Esophagus squamous epithelium (tissue), 4 donors: Measurements from ENCODE around the gene GMDS.

ENCODE experiments used
- POLR2A ChIP-seq, 4 donors: fragments of 450-650 bp; IDR thresholded peaks; one replicate each; pipeline ENCODE4 v1.6.1; 2017; ENCODE audit warnings: antibody characterized with exemption in 4 of 4, mild to moderate bottlenecking in 4 of 4, moderate library complexity in 3 of 4
- TF ChIP-seq, protein P1 (sequence below), 6 experiments: fragments of 450-650 bp in 4 of 6; fragments of 200-600 bp in 2 of 6; sonication (generic) in 2 of 6; IDR thresholded peaks; one replicate each; pipeline ENCODE4 v1.5.1; 2016 to 2019; ENCODE audit warnings: antibody characterized with exemption in 6 of 6, mild to moderate bottlenecking in 4 of 6, moderate library complexity in 4 of 6

DNA sequence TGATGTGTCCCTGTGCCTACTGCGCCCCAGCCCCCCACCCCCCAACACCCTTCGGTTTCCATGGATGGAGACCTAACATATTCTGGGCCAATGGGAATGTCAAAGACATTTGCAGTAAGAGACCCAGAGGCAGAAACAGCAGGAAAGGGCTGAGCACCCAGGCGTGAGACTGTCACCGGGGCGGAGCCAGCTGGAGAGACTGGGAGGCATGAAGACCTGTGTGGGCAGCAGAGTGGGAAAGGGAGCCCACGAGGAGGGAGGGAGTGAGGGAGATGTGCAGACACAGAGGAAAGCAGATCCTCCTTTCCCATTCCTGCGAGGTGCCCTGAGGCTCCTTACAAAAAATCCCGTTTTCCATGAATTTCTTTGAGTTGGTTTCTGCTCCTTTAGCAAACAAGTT, 485.5 kb downstream of the GMDS start:
- TF ChIP-seq, protein P1, sequence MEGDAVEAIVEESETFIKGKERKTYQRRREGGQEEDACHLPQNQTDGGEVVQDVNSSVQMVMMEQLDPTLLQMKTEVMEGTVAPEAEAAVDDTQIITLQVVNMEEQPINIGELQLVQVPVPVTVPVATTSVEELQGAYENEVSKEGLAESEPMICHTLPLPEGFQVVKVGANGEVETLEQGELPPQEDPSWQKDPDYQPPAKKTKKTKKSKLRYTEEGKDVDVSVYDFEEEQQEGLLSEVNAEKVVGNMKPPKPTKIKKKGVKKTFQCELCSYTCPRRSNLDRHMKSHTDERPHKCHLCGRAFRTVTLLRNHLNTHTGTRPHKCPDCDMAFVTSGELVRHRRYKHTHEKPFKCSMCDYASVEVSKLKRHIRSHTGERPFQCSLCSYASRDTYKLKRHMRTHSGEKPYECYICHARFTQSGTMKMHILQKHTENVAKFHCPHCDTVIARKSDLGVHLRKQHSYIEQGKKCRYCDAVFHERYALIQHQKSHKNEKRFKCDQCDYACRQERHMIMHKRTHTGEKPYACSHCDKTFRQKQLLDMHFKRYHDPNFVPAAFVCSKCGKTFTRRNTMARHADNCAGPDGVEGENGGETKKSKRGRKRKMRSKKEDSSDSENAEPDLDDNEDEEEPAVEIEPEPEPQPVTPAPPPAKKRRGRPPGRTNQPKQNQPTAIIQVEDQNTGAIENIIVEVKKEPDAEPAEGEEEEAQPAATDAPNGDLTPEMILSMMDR (IDR thresholded peaks at IDR 0.05) = no peak
- TF ChIP-seq POLR2A (IDR thresholded peaks at IDR 0.05) = no peak
